Upper lobe of left lung (tissue), 6 donors: ENCODE data around the gene E2F7. TPM values are rescaled to one million over a fixed set of nuclear protein-coding genes. Genes with fewer than 3 reads are reported as not detected.

Source experiments
- ATAC-seq, 2 donors: fragments of 200-7000 bp; cut with Tn5 transposase; one replicate each; pipeline ENCODE4 v1.9.1; 2022; ENCODE audit warnings: mild to moderate bottlenecking in 2 of 2, moderate library complexity in 2 of 2; ENCODE audit not compliant: low FRiP score in 2 of 2
- DNase-seq, 2 donors: peaks; one replicate each; pipeline ENCODE4 v3.0.0-alpha.2; 2019 to 2020
- H3K27ac ChIP-seq, 4 donors: fragments of 200-600 bp; sonication (generic); one replicate each; pipeline ENCODE4 v1.5.1; 2016 to 2019
- H3K27me3 ChIP-seq, 4 donors: fragments of 200-600 bp; sonication (generic); one replicate each; pipeline ENCODE4 v1.5.1; 2017 to 2019
- H3K36me3 ChIP-seq, 4 donors: fragments of 200-600 bp; sonication (generic); one replicate each; pipeline ENCODE4 v1.5.1; 2016 to 2019
- H3K4me1 ChIP-seq, 4 donors: fragments of 200-600 bp; sonication (generic); one replicate each; pipeline ENCODE4 v1.5.1; 2018 to 2019
- H3K4me3 ChIP-seq, 4 donors: fragments of 200-600 bp; sonication (generic); one replicate each; pipeline ENCODE4 v1.5.1; 2017 to 2019; ENCODE audit warnings: mild to moderate bottlenecking in 2 of 4, moderate library complexity in 1 of 4
- H3K9me3 ChIP-seq, 4 donors: fragments of 200-600 bp; sonication (generic); one replicate each; pipeline ENCODE4 v1.5.1; 2018 to 2019
- CTCF ChIP-seq, 6 experiments: fragments of 450-650 bp in 4 of 6; fragments of 200-600 bp in 2 of 6; sonication (generic) in 2 of 6; IDR thresholded peaks; one replicate each; pipeline ENCODE4 v1.5.1; 2016 to 2019; ENCODE audit warnings: antibody characterized with exemption in 6 of 6
- EP300 ChIP-seq, 4 donors: sonication (generic); formaldehyde crosslinking; IDR thresholded peaks; one replicate each; pipeline ENCODE4 v1.5.1; 2017; ENCODE audit warnings: antibody characterized with exemption in 4 of 4, control low read depth in 2 of 4
- POLR2A ChIP-seq, 4 donors: fragments of 450-650 bp; IDR thresholded peaks; one replicate each; pipeline ENCODE4 v1.5.1; 2016 to 2017; ENCODE audit warnings: antibody characterized with exemption in 4 of 4, mild to moderate bottlenecking in 2 of 4
- POLR2AphosphoS5 ChIP-seq, 2 donors: sonication (generic); formaldehyde crosslinking; IDR thresholded peaks; one replicate each; pipeline ENCODE4 v1.5.1; 2017; ENCODE audit warnings: antibody characterized with exemption in 2 of 2
- WGBS, 2 donors: methylation state at CpG; one replicate each; pipeline ENCODE4 v1.1.5; 2017 to 2018; 5-methylcytosine and 5-hydroxymethylcytosine counted together
- total RNA-seq, 6 donors: library from RNA; depleted of rRNA in 4 of 6; stranded (reverse); fragments of >200 nt in 4 of 6; gene quantifications; one replicate each; pipeline versions ENCODE4 v1.1.0 to v1.2.1, GENCODE V29; 2016 to 2021
- donor health status: DM: no; HTN: no; CAD: no; lungs with moderate emphysema.
- donor health status: DM: no; HTN: yes; CAD: no; lungs with severe emphysema.

Gene E2F7
- total RNA-seq, 6 donors from 2014 or later, result 0.54 to 1.5 (median 1.1) TPM; not detected in 2

- ATAC-seq (no peak), DNase-seq (no peak)
- Histone ChIP-seq H3K9me3 (no peaks in the 10 kb centered on the region), H3K4me1 (peaks cover 8 to 28% (median 11%) of the 10 kb centered on the region in 4 donors), H3K27me3 (no peaks in the 10 kb centered on the region), H3K27ac (no peak overlapping the region), H3K4me3 (no peak overlapping the region), H3K36me3 (no peaks in the 10 kb centered on the region)
- no peak for TF ChIP-seq POLR2A (IDR thresholded peaks at IDR 0.05)
- TF ChIP-seq EP300 (IDR thresholded peaks at IDR 0.05), result no peak
- TF ChIP-seq POLR2AphosphoS5 (IDR thresholded peaks at IDR 0.05), result no peak
- TF ChIP-seq CTCF (IDR thresholded peaks at IDR 0.05), result no peak
- 91 to 92% methylated on average over 5 of the region's 5 CpGs for WGBS, 2 donors
Measured at GRCh38 chr12:77060883-77061240, 4.5 kb downstream of the E2F7 start.

GRCh38 chr12:77060136-77060882, 5.1 kb downstream of the E2F7 start:
- ATAC-seq (no peak), DNase-seq (no peak)
- H3K27ac ChIP-seq, result no peak overlapping the region
- peaks cover 8 to 25% (median 11%) of the 10 kb centered on the region in 4 donors for H3K4me1 ChIP-seq
- H3K27me3 ChIP-seq, result no peaks in the 10 kb centered on the region
- TF ChIP-seq POLR2AphosphoS5 (IDR thresholded peaks at IDR 0.05) (no peak), CTCF (IDR thresholded peaks at IDR 0.05) (no peak), EP300 (IDR thresholded peaks at IDR 0.05) (no peak), POLR2A (IDR thresholded peaks at IDR 0.05) (no peak)
- H3K9me3 ChIP-seq, result no peaks in the 10 kb centered on the region
- no peak overlapping the region for H3K4me3 ChIP-seq
- 66 to 73% methylated on average over 3 of the region's 3 CpGs for WGBS, 2 donors
- H3K36me3 ChIP-seq, result no peaks in the 10 kb centered on the region

- Histone ChIP-seq H3K27me3 (no peaks in the 10 kb centered on the region), H3K27ac (no peak overlapping the region), H3K36me3 (no peaks in the 10 kb centered on the region), H3K9me3 (no peaks in the 10 kb centered on the region), H3K4me3 (no peak overlapping the region), H3K4me1 (peaks cover 0 to 17% (median 1%) of the 10 kb centered on the region in 4 donors)
- DNase-seq, result no peak
- WGBS, 2 donors, result 88 to 92% methylated on average over 5 of the region's 5 CpGs
- no peak for ATAC-seq
- TF ChIP-seq CTCF (IDR thresholded peaks at IDR 0.05), result no peak
- TF ChIP-seq EP300 (IDR thresholded peaks at IDR 0.05), result no peak
- no peak for TF ChIP-seq POLR2A (IDR thresholded peaks at IDR 0.05)
- TF ChIP-seq POLR2AphosphoS5 (IDR thresholded peaks at IDR 0.05), result no peak
Measured at GRCh38 chr12:77058740-77059139, 6.6 kb downstream of the E2F7 start.

- Histone ChIP-seq H3K36me3 (no peaks in the 10 kb centered on the region), H3K9me3 (no peaks in the 10 kb centered on the region), H3K27ac (no peak overlapping the region), H3K27me3 (no peaks in the 10 kb centered on the region), H3K4me3 (no peak overlapping the region), H3K4me1 (no peaks in the 10 kb centered on the region)
- no peak for TF ChIP-seq POLR2A (IDR thresholded peaks at IDR 0.05)
- no peak for TF ChIP-seq EP300 (IDR thresholded peaks at IDR 0.05)
- no peak for TF ChIP-seq CTCF (IDR thresholded peaks at IDR 0.05)
- TF ChIP-seq POLR2AphosphoS5 (IDR thresholded peaks at IDR 0.05), result no peak
- DNase-seq, result no peak
- WGBS, 2 donors, result 91 to 95% methylated on average over 4 of the region's 4 CpGs
- ATAC-seq, result no peak
Measured at GRCh38 chr12:77054851-77055250, 10.5 kb downstream of the E2F7 start.

GRCh38 chr12:77053259-77053658, 12.1 kb downstream of the E2F7 start:
- ATAC-seq (no peak), DNase-seq (no peak)
- H3K9me3 ChIP-seq, result no peaks in the 10 kb centered on the region
- H3K4me1 ChIP-seq, result no peaks in the 10 kb centered on the region
- H3K4me3 ChIP-seq, result no peak overlapping the region
- H3K36me3 ChIP-seq, result no peaks in the 10 kb centered on the region
- no peak overlapping the region for H3K27ac ChIP-seq
- no peaks in the 10 kb centered on the region for H3K27me3 ChIP-seq
- TF ChIP-seq CTCF (IDR thresholded peaks at IDR 0.05), result no peak
- no peak for TF ChIP-seq EP300 (IDR thresholded peaks at IDR 0.05)
- no peak for TF ChIP-seq POLR2AphosphoS5 (IDR thresholded peaks at IDR 0.05)
- TF ChIP-seq POLR2A (IDR thresholded peaks at IDR 0.05), result no peak
- 56 to 68% methylated on average over 1 of the region's 1 CpG for WGBS, 2 donors
